Activated effector memory CD4-positive, alpha-beta T cell treated with anti-CD3 and anti-CD28 coated beads, Interleukin-2, amount 50 U/mL, for 16 hours (primary cell): ENCODE data around the gene CLNS1A.
"Not testable (repeated sequence)": the region's sequence is repeated elsewhere in the genome, so short reads cannot be mapped to it uniquely, and the experiment has no call there.

Experiments
- DNase-seq: peaks from one replicate; pipeline ENCODE4 v3.0.0-alpha.2; 2020

The CLNS1A gene

GRCh38 chr11:77637345-77638165 is at the start of gene CLNS1A:
Gene CLNS1A, minus strand, starts transcription at chr11:77637794. Its CDS starts 80 bp downstream, at chr11:77637714.
- peak; percentile 92 for DNase-seq

GRCh38 chr11:77687088-77687487 is 49.5 kb upstream of the CLNS1A start:
- no peak for DNase-seq

GRCh38 chr11:77677138-77677537 is 39.5 kb upstream of the CLNS1A start:
- no peak for DNase-seq

GRCh38 chr11:77672264-77672663 is 34.7 kb upstream of the CLNS1A start:
- DNase-seq: no peak

- no peak for DNase-seq
Observed at GRCh38 chr11:77669848-77670511, 32.4 kb upstream of the CLNS1A start.

- no peak for DNase-seq
Observed at GRCh38 chr11:77668760-77669159, 31.2 kb upstream of the CLNS1A start.

- no peak for DNase-seq
Observed at GRCh38 chr11:77665240-77665965, 27.8 kb upstream of the CLNS1A start.

- no peak for DNase-seq
Observed at GRCh38 chr11:77661670-77662069, 24.1 kb upstream of the CLNS1A start.

GRCh38 chr11:77660947-77661346 is 23.4 kb upstream of the CLNS1A start:
- no peak for DNase-seq

- no peak for DNase-seq
Observed at GRCh38 chr11:77658213-77659013, 20.8 kb upstream of the CLNS1A start.

- DNase-seq: no peak
Observed at GRCh38 chr11:77656362-77656761, 18.8 kb upstream of the CLNS1A start.

GRCh38 chr11:77654770-77655434 is 17.3 kb upstream of the CLNS1A start:
- no peak for DNase-seq

GRCh38 chr11:77650123-77650522 is 12.5 kb upstream of the CLNS1A start:
- DNase-seq: no peak

- no peak for DNase-seq
Observed at GRCh38 chr11:77647654-77648305, 10.2 kb upstream of the CLNS1A start.

- no peak for DNase-seq
Observed at GRCh38 chr11:77644887-77645286, 7.3 kb upstream of the CLNS1A start.

- no peak for DNase-seq
Observed at GRCh38 chr11:77642228-77642627, 4.6 kb upstream of the CLNS1A start.

- DNase-seq: no peak
Observed at GRCh38 chr11:77636731-77637344, 756 bp downstream of the CLNS1A start.

- not testable (repeated sequence) for DNase-seq
Observed at GRCh38 chr11:77633926-77634325, 3.7 kb downstream of the CLNS1A start.

- no peak for DNase-seq
Observed at GRCh38 chr11:77630157-77630710, 7.4 kb downstream of the CLNS1A start.

- DNase-seq: no peak
Observed at GRCh38 chr11:77619576-77620198, 17.9 kb downstream of the CLNS1A start.
